ENCODE results near the gene RPS3. TPM values are rescaled to one million over a fixed set of nuclear protein-coding genes. Genes with fewer than 3 reads are reported as not detected.
A peak's percentile ranks its signal among the peaks of the same experiment; 100 is the strongest.
"Not testable (repeated sequence)": the region's sequence is repeated elsewhere in the genome, so short reads cannot be mapped to it uniquely, and the experiment has no call there.

Gene RPS3
- total RNA-seq, 2 experiments from 2014 or later: 5,069 to 5,116 TPM

DNA sequence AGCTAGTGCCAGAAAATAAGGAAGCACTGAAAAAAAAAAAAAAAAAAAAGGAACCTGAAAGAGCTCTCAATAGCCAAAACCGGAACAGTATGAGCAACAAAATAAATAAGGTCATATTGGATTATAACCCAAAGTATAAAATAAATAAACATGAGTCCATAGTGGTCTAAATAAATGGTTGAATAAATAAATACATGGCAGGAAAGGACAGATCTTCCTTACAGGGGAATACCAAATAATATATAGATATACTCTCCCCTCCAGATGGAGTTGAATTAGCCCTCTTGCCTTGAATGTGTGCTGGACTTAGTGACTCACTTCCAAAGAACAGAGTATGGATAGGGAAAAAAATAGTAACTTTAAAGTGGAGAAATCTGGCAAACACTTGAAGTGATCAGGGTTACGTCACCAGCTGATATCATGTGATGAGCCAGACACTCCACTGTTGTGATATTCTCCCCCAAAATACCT lies 33.6 kb upstream of the RPS3 start:
- intact Hi-C loops (cut with micrococcal nuclease): no loop called here
- H3K27ac Mint-ChIP-seq: no peak overlapping the region
- H3K4me3 Mint-ChIP-seq: no peak overlapping the region
- no peaks in the 10 kb centered on the region for H3K27me3 Mint-ChIP-seq (ENCODE audit: low read depth)
- CTCF ChIA-PET: interaction anchor here (0.9 kb wide), 1 partner anchor 18 kb away, joined by 5 read pairs; no protein-coding TSS in a partner anchor
- peaks cover 9% of the 10 kb centered on the region for H3K4me1 Mint-ChIP-seq (ENCODE audit: low read depth)
- H3K9me3 Mint-ChIP-seq: no peaks in the 10 kb centered on the region
- H3K36me3 Mint-ChIP-seq (ENCODE audit: low read depth): no peaks in the 10 kb centered on the region
- no peak for DNase-seq

DNA sequence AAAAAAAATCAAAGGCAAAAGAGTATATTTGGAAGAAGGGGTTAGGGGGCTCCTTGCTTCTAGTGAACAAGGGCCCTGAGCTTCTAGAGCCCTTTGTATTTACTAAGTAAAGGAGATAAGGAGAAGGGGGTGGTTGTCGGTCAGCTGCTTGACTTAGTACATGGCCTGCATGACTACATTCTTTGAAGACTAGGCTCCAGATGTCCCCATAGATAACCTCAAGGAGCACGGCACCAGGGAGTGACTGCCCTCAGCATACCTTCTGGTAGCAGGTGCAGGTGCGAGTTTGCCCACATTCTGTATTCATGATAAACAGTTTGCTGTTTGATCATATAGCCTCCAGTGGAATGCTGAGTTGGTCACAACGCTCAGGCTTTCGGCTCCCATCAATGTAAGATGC lies 32.5 kb upstream of the RPS3 start:
- DNase-seq; intact Hi-C loops (cut with micrococcal nuclease); H3K36me3 Mint-ChIP-seq (ENCODE audit: low read depth); H3K4me1 Mint-ChIP-seq (ENCODE audit: low read depth); H3K27me3 Mint-ChIP-seq (ENCODE audit: low read depth); H3K27ac Mint-ChIP-seq; H3K4me3 Mint-ChIP-seq; H3K9me3 Mint-ChIP-seq: not testable (repeated sequence)
- CTCF ChIA-PET: interaction anchor here (0.9 to 1.3 kb wide), 2 partner anchors 21 to 118 kb away, joined by 3 read pairs; no protein-coding TSS in a partner anchor

DNA sequence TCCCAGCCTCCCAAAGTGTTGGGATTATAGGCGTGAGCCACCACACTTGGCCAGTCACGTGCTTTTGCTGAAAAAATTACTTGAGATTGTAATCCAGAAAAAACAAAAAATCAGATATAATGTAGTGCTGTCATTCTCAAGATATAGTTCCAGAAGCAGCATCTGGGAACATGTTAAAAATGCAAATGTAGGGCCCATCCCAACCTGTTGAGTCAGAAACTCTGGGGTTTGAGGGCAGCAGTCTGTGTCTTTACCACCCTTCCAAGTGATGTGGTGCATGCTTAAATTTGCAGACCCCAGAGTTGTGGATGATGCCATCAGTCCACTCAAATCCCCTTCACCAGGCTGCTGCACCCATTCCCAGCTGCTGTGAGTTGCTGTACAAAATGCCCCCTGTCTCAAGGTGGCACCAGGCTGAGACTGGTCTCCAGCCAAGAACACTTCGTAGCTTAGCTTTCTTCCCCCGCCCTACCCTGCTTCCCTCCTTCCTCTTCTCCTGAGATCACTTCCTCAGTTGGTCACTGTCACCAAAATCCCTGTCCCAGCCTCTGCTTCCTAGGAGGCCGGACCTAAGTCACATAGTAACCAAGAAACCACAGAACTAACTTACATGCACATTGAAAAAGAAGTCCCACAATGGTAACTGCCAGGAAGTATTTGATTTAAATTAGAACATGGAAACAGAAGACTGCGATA lies 29.6 kb upstream of the RPS3 start:
- no peak for DNase-seq
- Mint-ChIP-seq H3K27me3 (ENCODE audit: low read depth) (no peaks in the 10 kb centered on the region), H3K27ac (no peak overlapping the region), H3K4me3 (no peak overlapping the region), H3K4me1 (ENCODE audit: low read depth) (peaks cover 9% of the 10 kb centered on the region), H3K9me3 (no peaks in the 10 kb centered on the region), H3K36me3 (ENCODE audit: low read depth) (no peaks in the 10 kb centered on the region)
- intact Hi-C loops (cut with micrococcal nuclease): no loop called here
- CTCF ChIA-PET: interaction anchor here (0.6 to 1.4 kb wide), 5 partner anchors 19 to 187 kb away, joined by 3 to 7 read pairs (median 4); no protein-coding TSS in a partner anchor

DNA sequence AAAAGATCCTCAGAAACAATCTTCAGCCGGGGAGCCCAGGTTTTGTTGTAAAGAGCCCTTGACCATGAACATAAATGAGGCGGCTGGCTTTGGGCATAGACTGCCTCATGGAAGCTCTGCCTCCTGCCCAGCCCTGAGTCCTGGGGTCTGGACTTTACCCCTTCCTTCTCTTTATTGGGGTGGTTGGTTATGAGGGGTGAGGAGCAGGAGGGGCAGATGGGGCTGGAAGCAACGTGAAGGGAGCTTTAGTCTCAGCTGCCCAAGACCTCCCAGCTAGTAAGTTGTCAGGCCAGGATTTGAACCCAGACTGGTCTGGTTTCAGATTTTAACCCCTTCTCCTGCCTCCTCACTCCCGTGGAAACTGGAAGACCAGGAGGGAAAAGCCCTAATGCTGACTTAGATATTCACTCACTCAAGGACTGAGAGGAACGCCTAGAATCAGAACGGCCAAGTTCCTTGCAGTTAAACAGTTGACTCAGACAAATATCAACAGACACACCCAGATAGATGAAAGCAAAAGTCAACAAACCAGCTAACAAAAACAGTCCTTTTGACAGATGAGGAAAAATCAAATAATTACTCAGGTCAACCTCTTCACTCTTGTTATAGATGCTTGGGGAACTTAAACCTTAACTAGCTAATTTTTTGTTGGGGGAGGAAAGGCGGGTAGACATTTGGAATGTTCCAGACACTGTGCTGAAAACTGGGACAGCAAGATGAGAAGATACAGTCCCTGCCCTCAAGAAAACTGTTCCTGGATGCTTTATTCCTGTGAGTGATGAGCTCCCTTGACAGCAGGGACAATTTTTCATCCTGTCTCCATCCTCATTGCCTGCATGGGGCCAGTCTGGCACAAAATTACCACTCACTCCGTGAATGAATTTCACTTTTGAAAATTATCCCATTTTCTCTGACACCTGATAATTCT lies 27.1 kb upstream of the RPS3 start:
- DNase-seq: no peak
- H3K4me3 Mint-ChIP-seq: no peak overlapping the region
- no peaks in the 10 kb centered on the region for H3K36me3 Mint-ChIP-seq (ENCODE audit: low read depth)
- H3K9me3 Mint-ChIP-seq: no peaks in the 10 kb centered on the region
- peaks cover 9% of the 10 kb centered on the region for H3K4me1 Mint-ChIP-seq (ENCODE audit: low read depth)
- CTCF ChIA-PET: interaction anchor here (0.6 to 1.5 kb wide), 3 partner anchors 16 to 92 kb away, joined by 3 to 5 read pairs (median 4); no protein-coding TSS in a partner anchor
- intact Hi-C loops (cut with micrococcal nuclease): no loop called here
- H3K27ac Mint-ChIP-seq: no peak overlapping the region
- no peaks in the 10 kb centered on the region for H3K27me3 Mint-ChIP-seq (ENCODE audit: low read depth)

DNA sequence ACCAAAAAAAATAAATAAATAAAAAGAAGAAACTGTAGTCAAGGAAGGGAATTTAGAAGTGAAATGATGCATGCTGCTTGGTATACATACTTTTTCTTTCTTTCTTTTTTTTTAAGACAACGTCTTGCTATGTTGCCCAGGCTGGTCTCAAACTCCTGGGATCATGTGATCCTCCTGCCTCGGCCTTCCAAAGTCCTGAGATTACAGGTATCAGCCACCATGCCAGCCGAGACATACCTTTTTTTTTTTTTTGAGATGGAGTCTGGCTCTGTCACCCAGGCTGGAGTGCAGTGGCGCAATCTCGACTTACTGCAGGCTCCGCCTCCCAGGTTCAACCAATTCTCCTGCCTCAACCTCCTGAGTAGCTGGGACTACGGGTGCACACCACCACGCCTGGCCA lies 26.1 kb upstream of the RPS3 start:
- H3K27me3 Mint-ChIP-seq (ENCODE audit: low read depth): no peaks in the 10 kb centered on the region
- no peak overlapping the region for H3K27ac Mint-ChIP-seq
- intact Hi-C loops (cut with micrococcal nuclease): no loop called here
- H3K36me3 Mint-ChIP-seq (ENCODE audit: low read depth): no peaks in the 10 kb centered on the region
- H3K9me3 Mint-ChIP-seq: no peaks in the 10 kb centered on the region
- CTCF ChIA-PET: interaction anchor here (0.7 kb wide), 1 partner anchor 12 kb away, joined by 4 read pairs; no protein-coding TSS in a partner anchor
- DNase-seq: no peak
- no peak overlapping the region for H3K4me3 Mint-ChIP-seq
- H3K4me1 Mint-ChIP-seq (ENCODE audit: low read depth): peaks cover 9% of the 10 kb centered on the region

DNA sequence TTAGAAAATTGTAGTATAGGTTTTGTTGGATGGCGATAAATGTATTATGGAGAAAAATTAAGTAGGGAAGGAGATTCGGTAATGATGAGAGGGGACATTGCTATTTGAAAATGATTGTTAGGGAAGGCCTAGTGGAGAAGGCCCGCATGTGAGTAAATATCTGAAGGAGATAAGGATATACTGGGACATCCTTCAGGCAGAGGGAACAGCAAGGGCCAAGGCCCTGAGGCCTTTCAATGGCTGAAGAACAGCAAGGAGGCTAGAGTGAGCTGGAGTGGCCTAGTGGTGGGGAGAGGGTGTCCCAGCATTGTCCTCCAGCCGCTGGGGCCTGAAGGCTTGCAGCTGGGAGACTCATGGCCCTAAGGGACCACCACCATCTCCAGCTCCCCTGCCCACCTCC lies 24.7 kb upstream of the RPS3 start:
- no peaks in the 10 kb centered on the region for H3K9me3 Mint-ChIP-seq
- CTCF ChIA-PET: interaction anchor here (0.8 to 1.0 kb wide), 3 partner anchors 11 to 98 kb away, joined by 3 to 5 read pairs (median 3); no protein-coding TSS in a partner anchor
- no peaks in the 10 kb centered on the region for H3K36me3 Mint-ChIP-seq (ENCODE audit: low read depth)
- no peak overlapping the region for H3K4me3 Mint-ChIP-seq
- H3K4me1 Mint-ChIP-seq (ENCODE audit: low read depth): peaks cover 5% of the 10 kb centered on the region
- H3K27me3 Mint-ChIP-seq (ENCODE audit: low read depth): no peaks in the 10 kb centered on the region
- no peak overlapping the region for H3K27ac Mint-ChIP-seq
- intact Hi-C loops (cut with micrococcal nuclease): no loop called here
- DNase-seq: no peak

DNA sequence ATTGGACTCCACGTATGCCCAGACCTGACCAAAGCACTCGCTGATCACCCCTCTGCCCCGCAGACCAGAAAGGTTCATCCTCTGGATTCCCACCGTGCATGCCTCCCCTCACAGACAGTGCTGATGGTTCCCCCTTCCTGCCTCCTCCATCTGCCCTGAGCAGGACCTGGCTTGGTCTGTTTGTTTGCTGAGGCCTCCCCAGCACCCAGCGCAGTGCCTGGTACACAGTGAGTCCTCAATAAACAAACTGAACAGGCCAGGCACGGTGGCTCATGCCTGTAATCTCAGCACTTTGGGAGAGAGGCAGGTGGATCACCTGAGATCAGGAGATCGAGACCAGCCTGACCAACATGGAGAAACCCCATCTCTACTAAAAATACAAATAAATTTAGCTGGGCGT lies 23.7 kb upstream of the RPS3 start:
- H3K27ac Mint-ChIP-seq: no peak overlapping the region
- intact Hi-C loops (cut with micrococcal nuclease): no loop called here
- H3K4me1 Mint-ChIP-seq (ENCODE audit: low read depth): no peaks in the 10 kb centered on the region
- no peak for DNase-seq
- no peaks in the 10 kb centered on the region for H3K36me3 Mint-ChIP-seq (ENCODE audit: low read depth)
- CTCF ChIA-PET: interaction anchor here (0.9 kb wide), 1 partner anchor 96 kb away, joined by 3 read pairs; no protein-coding TSS in a partner anchor
- H3K27me3 Mint-ChIP-seq (ENCODE audit: low read depth): no peaks in the 10 kb centered on the region
- H3K4me3 Mint-ChIP-seq: no peak overlapping the region
- no peaks in the 10 kb centered on the region for H3K9me3 Mint-ChIP-seq

DNA sequence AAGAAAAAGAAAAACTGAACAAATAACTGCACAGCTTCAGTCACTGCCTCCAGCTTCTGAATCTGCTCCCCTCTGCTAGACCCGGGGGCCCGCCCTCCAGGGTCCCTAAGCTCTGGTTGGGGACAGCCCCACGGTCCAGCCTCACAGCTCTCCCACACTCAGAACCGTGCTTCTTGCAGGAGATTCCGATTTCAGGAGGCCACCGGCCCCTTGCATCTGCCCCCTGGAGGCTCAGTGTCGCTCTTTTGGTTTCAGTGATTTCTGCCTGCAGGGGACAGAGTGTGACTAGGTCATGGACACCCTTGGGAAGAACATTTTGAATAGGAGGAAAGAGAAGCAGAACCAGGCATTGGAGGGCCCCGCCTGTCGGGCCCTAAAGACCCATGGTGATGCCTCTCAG lies 23.1 kb upstream of the RPS3 start:
- Mint-ChIP-seq H3K9me3 (no peaks in the 10 kb centered on the region), H3K27me3 (ENCODE audit: low read depth) (no peaks in the 10 kb centered on the region), H3K4me3 (no peak overlapping the region), H3K27ac (no peak overlapping the region), H3K36me3 (ENCODE audit: low read depth) (no peaks in the 10 kb centered on the region), H3K4me1 (ENCODE audit: low read depth) (no peaks in the 10 kb centered on the region)
- CTCF ChIA-PET: interaction anchor here (0.9 to 1.7 kb wide), 2 partner anchors 12 to 96 kb away, joined by 3 to 8 read pairs; no protein-coding TSS in a partner anchor
- DNase-seq: no peak
- intact Hi-C loops (cut with micrococcal nuclease): no loop called here

DNA sequence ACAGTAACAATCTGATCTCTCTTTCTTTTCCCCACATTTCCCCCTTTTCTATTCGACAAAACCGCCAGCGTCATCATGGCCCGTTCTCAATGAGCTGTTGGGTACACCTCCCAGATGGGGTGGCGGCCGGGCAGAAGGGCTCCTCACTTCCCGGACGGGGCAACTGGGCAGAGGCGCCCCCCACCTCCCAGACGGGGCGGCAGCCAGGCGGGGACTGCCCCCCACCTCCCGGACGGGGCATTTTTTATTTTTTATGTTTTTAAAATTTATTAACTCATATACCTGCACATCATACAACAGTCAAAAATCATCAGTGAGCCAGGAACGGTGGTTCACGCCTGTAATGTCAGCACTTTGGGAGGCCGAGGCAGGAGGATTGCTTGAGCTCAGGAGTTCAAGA lies 20.5 kb upstream of the RPS3 start:
- intact Hi-C loops (cut with micrococcal nuclease); H3K4me1 Mint-ChIP-seq (ENCODE audit: low read depth); H3K27me3 Mint-ChIP-seq (ENCODE audit: low read depth); CTCF ChIA-PET; H3K4me3 Mint-ChIP-seq; H3K36me3 Mint-ChIP-seq (ENCODE audit: low read depth); DNase-seq; H3K27ac Mint-ChIP-seq; H3K9me3 Mint-ChIP-seq: not testable (repeated sequence)

DNA sequence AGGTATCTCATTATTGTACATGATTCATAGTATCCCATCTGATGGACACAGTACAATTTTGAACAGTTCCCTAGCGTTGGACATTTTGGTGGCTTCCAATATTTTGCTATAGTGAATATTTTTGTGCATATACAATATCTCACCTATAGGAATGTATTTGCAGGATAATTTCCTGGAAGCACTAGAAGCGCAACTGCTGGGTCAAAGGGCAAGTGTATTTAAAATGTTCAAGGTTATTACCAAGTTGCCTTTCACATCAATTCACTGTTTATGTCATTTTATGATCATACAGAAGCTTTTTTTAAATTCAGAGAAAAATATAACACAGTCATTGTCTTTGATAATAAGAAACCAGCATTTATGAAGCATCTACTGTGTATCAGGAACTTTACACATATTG lies 19.1 kb upstream of the RPS3 start:
- no peaks in the 10 kb centered on the region for H3K36me3 Mint-ChIP-seq (ENCODE audit: low read depth)
- H3K4me1 Mint-ChIP-seq (ENCODE audit: low read depth): peaks cover 18% of the 10 kb centered on the region
- no peaks in the 10 kb centered on the region for H3K27me3 Mint-ChIP-seq (ENCODE audit: low read depth)
- no peak overlapping the region for H3K27ac Mint-ChIP-seq
- intact Hi-C loops (cut with micrococcal nuclease): loop anchor here (5.0 kb wide), 1 partner anchor 238 kb away; no protein-coding TSS in a partner anchor
- no peaks in the 10 kb centered on the region for H3K9me3 Mint-ChIP-seq
- H3K4me3 Mint-ChIP-seq: no peak overlapping the region
- CTCF ChIA-PET: interaction anchor here (0.9 to 12.2 kb wide), 5 partner anchors 50 to 197 kb away, joined by 3 to 374 read pairs (median 8); no protein-coding TSS in a partner anchor
- no peak for DNase-seq

DNA sequence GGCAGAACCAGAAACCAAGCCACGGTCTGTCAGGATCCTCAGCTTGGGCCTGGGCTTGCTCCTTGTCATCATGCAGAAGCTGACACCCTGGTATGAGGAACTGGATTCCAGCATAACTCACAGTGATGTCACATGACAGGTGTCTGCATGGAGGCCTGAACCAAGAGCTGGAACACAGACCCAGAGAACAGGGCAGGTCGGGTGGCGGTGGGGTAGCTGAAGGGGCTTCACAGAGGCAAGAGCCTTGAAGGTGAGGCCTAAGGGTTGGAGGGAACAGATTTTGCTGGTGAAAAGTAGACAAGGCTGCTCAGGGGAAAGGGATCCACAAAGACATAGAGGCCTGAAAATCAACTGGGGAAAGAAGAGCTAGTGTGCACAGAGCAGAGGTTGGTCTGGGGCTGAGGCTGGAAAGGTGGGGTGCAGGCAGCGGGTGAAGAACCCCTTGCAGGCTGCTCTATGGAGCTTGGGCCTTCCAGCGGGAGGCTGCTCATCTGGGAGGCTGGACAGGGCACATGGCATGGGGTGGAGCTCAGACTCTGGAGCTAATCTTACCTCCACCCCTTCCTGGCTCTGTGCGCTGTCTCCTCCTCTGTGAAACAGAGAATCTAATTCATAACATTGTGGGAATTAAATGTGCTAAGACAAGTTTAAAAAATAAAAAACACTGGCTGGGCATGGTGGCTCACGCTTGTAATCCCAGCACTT lies 18.4 kb upstream of the RPS3 start:
- no peak for DNase-seq
- H3K4me3 Mint-ChIP-seq: no peak overlapping the region
- H3K9me3 Mint-ChIP-seq: no peaks in the 10 kb centered on the region
- intact Hi-C loops (cut with micrococcal nuclease): loop anchor here (5.0 kb wide), 1 partner anchor 239 kb away; no protein-coding TSS in a partner anchor
- H3K27me3 Mint-ChIP-seq (ENCODE audit: low read depth): no peaks in the 10 kb centered on the region
- H3K4me1 Mint-ChIP-seq (ENCODE audit: low read depth): peaks cover 18% of the 10 kb centered on the region
- no peaks in the 10 kb centered on the region for H3K36me3 Mint-ChIP-seq (ENCODE audit: low read depth)
- H3K27ac Mint-ChIP-seq: peak overlapping the region; percentile 43
- CTCF ChIA-PET: interaction anchor here (0.9 to 12.2 kb wide), 6 partner anchors 50 to 196 kb away, joined by 3 to 374 read pairs (median 8); no protein-coding TSS in a partner anchor

Data from activated naive CD4-positive, alpha-beta T cell treated with anti-CD3 and anti-CD28 coated beads for 36 hours (primary cell).